NT2/D1 (cell line): ENCODE data around the gene FABP2.

Experiments used
- YY1 ChIP-seq: IDR thresholded peaks from 2 replicates; pipeline ENCODE4 v1.6.1; 2011; ENCODE audit not compliant: insufficient read length, insufficient read depth
- ZNF274 ChIP-seq: IDR thresholded peaks from 2 replicates; pipeline ENCODE4 v1.6.1; 2011; ENCODE audit warnings: mild to moderate bottlenecking, low read depth, low read length

DNA sequence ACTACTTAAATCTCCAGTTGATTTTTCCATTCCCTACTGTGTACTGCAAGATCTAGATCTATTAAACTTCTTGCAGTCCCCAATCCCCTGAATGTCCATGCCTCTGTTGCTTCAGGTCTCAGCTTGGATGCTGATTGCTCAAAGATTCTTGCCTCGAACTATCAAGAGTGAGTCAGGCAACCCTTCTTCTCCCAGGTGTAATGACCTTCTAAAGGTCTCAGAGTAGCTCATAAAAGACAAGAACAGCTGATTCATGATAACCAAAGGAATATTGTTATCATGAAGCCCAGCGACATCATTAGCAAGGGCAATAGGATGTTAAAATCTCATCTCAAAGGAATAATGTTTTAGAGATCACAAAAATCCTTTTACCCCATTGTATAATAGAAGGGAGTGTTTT, 6.8 kb upstream of the FABP2 start:
- TF ChIP-seq YY1: no peak
- no peak for TF ChIP-seq ZNF274
